H1 (cell line): ENCODE measurements around the gene POLR2M. TPM values are rescaled to one million over a fixed set of nuclear protein-coding genes. Genes with fewer than 3 reads are reported as not detected.

Experiments used
- CTCF ChIA-PET: fragments of 300-600 bp; sonication (Branson Sonifier 250); formaldehyde crosslinking; loops from one replicate; lab custom pipeline; 2021; ENCODE audit not compliant: partially characterized antibody; lab: Charles Lee
- POLR2A ChIA-PET: fragments of 300-600 bp; sonication (Branson Sonifier 250); formaldehyde crosslinking; loops from one replicate; lab custom pipeline; 2021; ENCODE audit warnings: inconsistent platforms; ENCODE audit not compliant: partially characterized antibody; lab: Charles Lee
- DNase-seq, 2 experiments: peaks; one replicate each; pipeline versions ENCODE4 v3.0.0 to v3.0.0-alpha.2; 2010 to 2022; ENCODE audit warnings: low spot score in 2 of 2, low read depth in 1 of 2, mixed read lengths in 1 of 2
- FAIRE-seq: peaks from 2 replicates; lab custom pipeline; 2011; peaks lifted over from hg19 to GRCh38; lab: Jason Lieb, UNC
- H2AFZ ChIP-seq: 2 replicates; pipeline ENCODE4 v1.8.1; 2012; ENCODE audit warnings: low read length, inconsistent platforms
- H2AK5ac ChIP-seq: 2 replicates; pipeline ENCODE4 v1.6.1; 2013; ENCODE audit warnings: low read depth, low read length
- H2BK120ac ChIP-seq: replicated peaks from 2 replicates; pipeline ENCODE3; 2013; ENCODE audit warnings: low read depth, low read length, inconsistent platforms
- H2BK12ac ChIP-seq: 2 replicates; pipeline ENCODE4 v1.6.1; 2013; ENCODE audit warnings: low read depth, low read length
- H2BK15ac ChIP-seq: 2 replicates; pipeline ENCODE4 v1.6.1; 2013; ENCODE audit warnings: low read length
- H2BK20ac ChIP-seq: 2 replicates; pipeline ENCODE4 v1.6.1; 2013; ENCODE audit warnings: low read length
- H2BK5ac ChIP-seq: 2 replicates; pipeline ENCODE4 v1.6.1; 2013; ENCODE audit warnings: low read depth, low read length
- H3K14ac ChIP-seq: 2 replicates; pipeline ENCODE4 v1.6.1; 2013; ENCODE audit warnings: inconsistent platforms; ENCODE audit not compliant: insufficient read length
- H3K18ac ChIP-seq: 2 replicates; pipeline ENCODE4 v1.6.1; 2013; ENCODE audit warnings: low read length; ENCODE audit errors: extremely low read depth
- H3K23ac ChIP-seq: 2 replicates; pipeline ENCODE4 v1.6.1; 2013; ENCODE audit warnings: inconsistent platforms; ENCODE audit not compliant: insufficient read length
- H3K23me2 ChIP-seq: 2 replicates; pipeline ENCODE4 v1.6.1; 2013; ENCODE audit warnings: low read depth, low read length
- H3K27ac ChIP-seq: 2 replicates; pipeline ENCODE4 v1.6.1; 2011; ENCODE audit warnings: low read depth, low read length, inconsistent platforms
- H3K27me3 ChIP-seq, 4 experiments: replicated peaks in 1 of 4; 1 replicate in 1 of 4; 2 replicates in 3 of 4; pipeline versions ENCODE4 v1.6.1 to v1.8.1; 2011 to 2013; ENCODE audit warnings: low read length in 3 of 4, mild to moderate bottlenecking in 3 of 4, inconsistent platforms in 2 of 4, mixed read lengths in 2 of 4, moderate library complexity in 1 of 4; ENCODE audit not compliant: control insufficient read depth in 3 of 4, insufficient read depth in 3 of 4; ENCODE audit errors: extremely low read depth in 1 of 4
- H3K36me3 ChIP-seq, 4 experiments: 2 replicates each; pipeline versions ENCODE4 v1.6.1 to v1.8.1; 2011 to 2013; ENCODE audit warnings: mild to moderate bottlenecking in 4 of 4, low read length in 3 of 4, moderate library complexity in 2 of 4, control low read depth in 1 of 4, inconsistent platforms in 1 of 4; ENCODE audit not compliant: insufficient read depth in 4 of 4, control insufficient read depth in 2 of 4
- H3K4ac ChIP-seq: replicated peaks from 2 replicates; pipeline ENCODE3; 2013; ENCODE audit warnings: low read length, low read depth, mixed read lengths, inconsistent platforms; ENCODE audit not compliant: insufficient read length
- H3K4me1 ChIP-seq, 4 experiments: replicated peaks in 1 of 4; 1 replicate in 1 of 4; 2 replicates in 3 of 4; pipeline versions ENCODE4 v1.6.1 to v1.8.1; 2011 to 2013; ENCODE audit warnings: low read length in 3 of 4, inconsistent platforms in 2 of 4, mixed read lengths in 1 of 4; ENCODE audit not compliant: insufficient read depth in 4 of 4, control insufficient read depth in 3 of 4
- H3K4me2 ChIP-seq, 2 experiments: 2 replicates each; pipeline versions ENCODE4 v1.6.1 to v1.8.1; 2011 to 2013; ENCODE audit warnings: low read depth in 2 of 2, low read length in 2 of 2, control low read depth in 1 of 2, inconsistent platforms in 1 of 2, mild to moderate bottlenecking in 1 of 2; ENCODE audit not compliant: insufficient read depth in 1 of 2
- H3K4me3 ChIP-seq, 4 experiments: fragments of 200-600, 300-600 bp in 1 of 4; sonication (generic), shearing (Covaris generic), sonication (Bioruptor Twin) in 1 of 4; 2 replicates each; pipeline versions ENCODE4 v1.5.1 to v1.8.1; 2011 to 2016; ENCODE audit warnings: low read length in 4 of 4, low read depth in 3 of 4, control low read depth in 2 of 4, inconsistent platforms in 2 of 4, mild to moderate bottlenecking in 2 of 4, mixed read lengths in 1 of 4, moderate library complexity in 1 of 4; ENCODE audit not compliant: insufficient read depth in 2 of 4; ENCODE audit errors: extremely low read depth in 1 of 4
- H3K56ac ChIP-seq: replicated peaks from 2 replicates; pipeline ENCODE3; 2013; ENCODE audit warnings: low read depth, mild to moderate bottlenecking, mixed read lengths, low read length, inconsistent platforms; ENCODE audit not compliant: insufficient read length
- H3K79me1 ChIP-seq: 2 replicates; pipeline ENCODE4 v1.6.1; 2013; ENCODE audit warnings: low read depth, low read length, control low read depth
- H3K79me2 ChIP-seq, 2 experiments: 2 replicates each; pipeline versions ENCODE4 v1.6.1 to v1.8.1; 2012 to 2013; ENCODE audit warnings: low read length in 2 of 2, mild to moderate bottlenecking in 2 of 2, inconsistent platforms in 1 of 2; ENCODE audit not compliant: insufficient read depth in 2 of 2, control insufficient read depth in 1 of 2
- H3K9ac ChIP-seq, 4 experiments: replicated peaks in 1 of 4; 1 replicate in 1 of 4; 2 replicates in 3 of 4; pipeline versions ENCODE4 v1.6.1 to v1.8.1; 2011 to 2013; ENCODE audit warnings: low read depth in 3 of 4, low read length in 3 of 4, control low read depth in 2 of 4, mild to moderate bottlenecking in 2 of 4, moderate library complexity in 2 of 4, inconsistent platforms in 1 of 4; ENCODE audit errors: extremely low read depth in 1 of 4
- H3K9me3 ChIP-seq, 2 experiments: 2 replicates each; pipeline versions ENCODE4 v1.6.1 to v1.8.1; 2012 to 2013; ENCODE audit warnings: mild to moderate bottlenecking in 2 of 2, moderate library complexity in 2 of 2, control low read depth in 1 of 2, inconsistent platforms in 1 of 2, low read depth in 1 of 2, low read length in 1 of 2, mixed read lengths in 1 of 2; ENCODE audit not compliant: insufficient read depth in 2 of 2
- H4K20me1 ChIP-seq, 2 experiments: replicated peaks in 1 of 2; 2 replicates each; pipeline versions ENCODE3 to v1.8.1; 2011 to 2013; ENCODE audit warnings: inconsistent platforms in 2 of 2, low read length in 2 of 2, mild to moderate bottlenecking in 1 of 2; ENCODE audit not compliant: insufficient read depth in 2 of 2, control insufficient read depth in 1 of 2
- H4K5ac ChIP-seq: 2 replicates; pipeline ENCODE4 v1.6.1; 2013; ENCODE audit warnings: low read length, low read depth, mixed read lengths, inconsistent platforms; ENCODE audit not compliant: insufficient read length
- H4K8ac ChIP-seq: 2 replicates; pipeline ENCODE4 v1.8.0; 2013; ENCODE audit warnings: mild to moderate bottlenecking, moderate library complexity, low read length, inconsistent platforms; ENCODE audit not compliant: insufficient read depth; ENCODE audit errors: extremely low read depth
- H4K91ac ChIP-seq: replicated peaks from 2 replicates; pipeline ENCODE3; 2013; ENCODE audit warnings: low read length, mixed read lengths, inconsistent platforms; ENCODE audit not compliant: insufficient read length
- BRCA1 ChIP-seq: IDR thresholded peaks from 2 replicates; pipeline ENCODE4 v1.6.1; 2012; ENCODE audit warnings: low read depth, low read length, improper control_type of control experiment
- CBX5 ChIP-seq: fragments of 300-800, 300-1000 bp; sonication (generic); IDR thresholded peaks from 2 replicates; pipeline ENCODE4 v1.7.1; 2016; ENCODE audit warnings: antibody characterized with exemption, low read length, low read depth
- CREB1 ChIP-seq: IDR thresholded peaks from 2 replicates; pipeline ENCODE4 v1.6.1; 2012; ENCODE audit warnings: inconsistent platforms
- FOSL1 ChIP-seq: IDR thresholded peaks from 2 replicates; pipeline ENCODE4 v1.6.1; 2011; ENCODE audit warnings: mild to moderate bottlenecking, low read depth, low read length, moderate library complexity; ENCODE audit not compliant: insufficient read depth
- GTF2F1 ChIP-seq: IDR thresholded peaks from 2 replicates; pipeline ENCODE4 v1.6.1; 2012; ENCODE audit warnings: low read depth, low read length, improper control_type of control experiment, borderline replicate concordance
- JUN ChIP-seq: IDR thresholded peaks from 2 replicates; pipeline ENCODE4 v1.6.1; 2011; ENCODE audit warnings: low read depth, mild to moderate bottlenecking, improper control_type of control experiment, low read length
- KDM1A ChIP-seq: fragments of 200-600, 300-600 bp; sonication (generic); IDR thresholded peaks from 2 replicates; pipeline ENCODE4 v1.7.1; 2016; ENCODE audit warnings: mild to moderate bottlenecking, low read length, borderline replicate concordance
- PHF8 ChIP-seq: fragments of 200-600 bp; sonication (generic); conservative IDR thresholded peaks from 2 replicates; pipeline ENCODE4 v1.7.1; 2012; ENCODE audit warnings: low read depth, mild to moderate bottlenecking, inconsistent platforms, low read length, moderate library complexity
- POLR2A ChIP-seq, 2 experiments: IDR thresholded peaks; 1 replicate in 1 of 2; 2 replicates in 1 of 2; pipeline ENCODE4 v1.6.1; 2011; ENCODE audit warnings: low read depth in 2 of 2, low read length in 2 of 2, mild to moderate bottlenecking in 2 of 2; ENCODE audit errors: control extremely low read depth in 1 of 2
- POLR2AphosphoS5 ChIP-seq: IDR thresholded peaks from 2 replicates; pipeline ENCODE4 v1.6.1; 2011; ENCODE audit warnings: low read depth, low read length
- RAD21 ChIP-seq, 2 experiments: IDR thresholded peaks in 1 of 2; conservative IDR thresholded peaks in 1 of 2; 2 replicates each; pipeline ENCODE4 v1.6.1; 2011; ENCODE audit warnings: low read depth in 2 of 2, low read length in 2 of 2, improper control_type of control experiment in 1 of 2, inconsistent platforms in 1 of 2, mild to moderate bottlenecking in 1 of 2, moderate library complexity in 1 of 2
- SAP30 ChIP-seq: fragments of 300-600 bp; sonication (generic); IDR thresholded peaks from 2 replicates; pipeline ENCODE4 v1.7.1; 2012; ENCODE audit warnings: low read length, moderate library complexity, mild to moderate bottlenecking, inconsistent platforms; ENCODE audit not compliant: insufficient read depth, insufficient replicate concordance
- SRF ChIP-seq: IDR thresholded peaks from 2 replicates; pipeline ENCODE4 v1.6.1; 2011; ENCODE audit warnings: mild to moderate bottlenecking, low read depth, low read length, moderate library complexity
- SUZ12 ChIP-seq: fragments of 200-600 bp; sonication (generic); IDR thresholded peaks from 2 replicates; pipeline ENCODE4 v1.6.1; 2012; ENCODE audit warnings: mild to moderate bottlenecking, inconsistent platforms, low read length, moderate library complexity, mixed read lengths
- USF2 ChIP-seq: IDR thresholded peaks from 2 replicates; pipeline ENCODE4 v1.6.1; 2011; ENCODE audit warnings: low read length, improper control_type of control experiment
- WGBS, 2 experiments: shearing (Covaris generic) in 1 of 2; methylation state at CpG; one replicate each; pipeline versions ENCODE4 v1.1.6 to v1.1.7; 2013 to 2015; ENCODE audit warnings: low lambda C conversion rate in 2 of 2, mixed read lengths in 2 of 2, inconsistent platforms in 1 of 2, low coverage in 1 of 2, missing lambda C conversion rate in 1 of 2; ENCODE audit not compliant: insufficient replicate concordance in 2 of 2, insufficient coverage in 1 of 2, insufficient read length in 1 of 2; ENCODE audit errors: extremely low coverage in 1 of 2, missing lambda C conversion rate in 1 of 2; 5-methylcytosine and 5-hydroxymethylcytosine counted together
- polyA plus RNA-seq, 7 experiments: library from polyadenylated mRNA; depleted of rRNA in 3 of 7; stranded (reverse) in 5 of 7; unstranded in 2 of 7; fragments of >200 nt in 5 of 7; fragments of 200-250 nt in 2 of 7; gene quantifications; 1 replicate in 5 of 7; 2 replicates in 1 of 7; 4 replicates in 1 of 7; pipeline versions ENCODE4 v1.2.1 to v1.2.3, GENCODE V29; 2011 to 2013; ENCODE audit warnings: missing spikeins in 2 of 7, mixed read lengths in 2 of 7
- total RNA-seq: library from RNA; stranded (reverse); fragmentation: NEBNext Ultra II Directional; extraction: Animal tissue kit (Norgen Biotek cat#: 25700); gene quantifications from 2 replicates; pipeline ENCODE4 v1.2.1, GENCODE V29; 2021

The POLR2M gene
- total and polyA plus RNA-seq, 2 of the 8 experiments (the other 6 are each of a cell fraction or from before 2014, with no cell fraction given): 32.7 to 55.1 TPM

DNA sequence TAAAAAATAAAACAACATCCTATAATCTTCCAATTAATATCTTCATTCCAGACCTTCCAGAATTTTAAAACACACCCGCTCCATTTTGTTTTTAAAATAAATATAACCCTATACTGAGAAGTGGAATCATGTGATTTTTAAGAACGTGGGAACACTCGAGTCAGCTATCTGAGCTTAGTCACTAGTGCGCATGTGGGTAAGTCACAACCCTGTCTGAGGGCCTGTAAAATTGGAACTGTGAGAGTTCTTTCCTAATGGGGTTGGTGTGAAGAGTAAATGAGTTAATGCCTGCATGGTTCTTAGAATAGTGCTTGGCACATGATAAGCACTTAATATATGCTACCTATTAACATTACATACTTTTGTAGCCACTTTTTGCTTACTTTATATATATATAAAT is 19.9 kb upstream of the POLR2M start:
- Histone ChIP-seq H2BK20ac (no peak overlapping the region), H2BK120ac (no peak overlapping the region), H3K27me3 (no peaks in the 10 kb centered on the region), H2BK15ac (no peak overlapping the region), H2AFZ (no peak overlapping the region), H3K4me2 (no peak overlapping the region), H2BK12ac (no peak overlapping the region), H3K56ac (no peak overlapping the region), H3K4me3 (no peak overlapping the region), H3K23ac (no peak overlapping the region), H4K20me1 (no peaks in the 10 kb centered on the region), H3K14ac (no peak overlapping the region), H2BK5ac (no peak overlapping the region), H3K9ac (no peak overlapping the region), H4K5ac (no peak overlapping the region), H3K9me3 (no peaks in the 10 kb centered on the region), H3K4ac (no peak overlapping the region), H2AK5ac (no peak overlapping the region), H3K4me1 (no peaks in the 10 kb centered on the region), H3K79me2 (no peaks in the 10 kb centered on the region), H4K91ac (no peak overlapping the region), H3K18ac (no peak overlapping the region), H3K79me1 (no peaks in the 10 kb centered on the region), H3K23me2 (no peaks in the 10 kb centered on the region), H4K8ac (no peak overlapping the region), H3K27ac (no peak overlapping the region), H3K36me3 (no peaks in the 10 kb centered on the region)
- POLR2A ChIA-PET: no interaction called here
- FAIRE-seq (no peak), DNase-seq (no peak)
- CTCF ChIA-PET: no interaction called here
- WGBS, 2 experiments: 80 to 100% methylated on average over 1 to 4 of the region's 4 CpGs
- no peak for TF ChIP-seq SRF
- TF ChIP-seq SUZ12: no peak
- no peak for TF ChIP-seq BRCA1
- no peak for TF ChIP-seq CBX5
- no peak for TF ChIP-seq USF2
- TF ChIP-seq JUN: no peak
- no peak for TF ChIP-seq KDM1A
- no peak for TF ChIP-seq CREB1
- TF ChIP-seq POLR2A (IDR thresholded peaks at IDR 0.05; ENCODE audit: control extremely low read depth in 1 of 2, low read depth in 2 of 2, low read length in 2 of 2): no peak
- TF ChIP-seq GTF2F1: no peak
- no peak for TF ChIP-seq FOSL1
- TF ChIP-seq SAP30: no peak
- no peak for TF ChIP-seq POLR2AphosphoS5
- TF ChIP-seq PHF8: no peak
- TF ChIP-seq RAD21 (IDR thresholded peaks at IDR 0.05 in 1 of 2, conservative IDR thresholded peaks at IDR 0.05 in 1 of 2; ENCODE audit: low read depth in 2 of 2, low read length in 2 of 2): no peak
